ENCODE results near the gene SLC9A7.
A peak's percentile ranks its signal among the peaks of the same experiment; 100 is the strongest.

Gene SLC9A7

GRCh38 chrX:46630141-46630540 lies 128.8 kb downstream of the SLC9A7 start:
- TF ChIP-seq CTCF (IDR thresholded peaks at IDR 0.05; ENCODE audit: insufficient read depth, low read depth, low read length, missing control alignments), result no peak
- no peak overlapping the region for H3K4me3 ChIP-seq (ENCODE audit: low read depth, low read length)
- no peak for DNase-seq (ENCODE audit: low read depth)

- no peak overlapping the region for H3K4me3 ChIP-seq (ENCODE audit: low read depth, low read length)
- TF ChIP-seq CTCF (IDR thresholded peaks at IDR 0.05; ENCODE audit: insufficient read depth, low read depth, low read length, missing control alignments), result no peak
- peak; percentile 89 for DNase-seq (ENCODE audit: low read depth)
Measured at GRCh38 chrX:46628460-46629371, 130.2 kb downstream of the SLC9A7 start.

- H3K4me3 ChIP-seq (ENCODE audit: low read depth, low read length), result no peak overlapping the region
- TF ChIP-seq CTCF (IDR thresholded peaks at IDR 0.05; ENCODE audit: insufficient read depth, low read depth, low read length, missing control alignments), result no peak
- DNase-seq (ENCODE audit: low read depth), result peak; percentile 63
Measured at GRCh38 chrX:46627711-46628419, 131.1 kb downstream of the SLC9A7 start.

- no peak overlapping the region for H3K4me3 ChIP-seq (ENCODE audit: low read depth, low read length)
- TF ChIP-seq CTCF (IDR thresholded peaks at IDR 0.05; ENCODE audit: insufficient read depth, low read depth, low read length, missing control alignments), result no peak
- no peak for DNase-seq (ENCODE audit: low read depth)
Measured at GRCh38 chrX:46627062-46627461, 131.9 kb downstream of the SLC9A7 start.

GRCh38 chrX:46626566-46626965 lies 132.4 kb downstream of the SLC9A7 start:
- no peak overlapping the region for H3K4me3 ChIP-seq (ENCODE audit: low read depth, low read length)
- TF ChIP-seq CTCF (IDR thresholded peaks at IDR 0.05; ENCODE audit: insufficient read depth, low read depth, low read length, missing control alignments), result no peak
- DNase-seq (ENCODE audit: low read depth), result peak; percentile 74

GRCh38 chrX:46624090-46624786 lies 134.7 kb downstream of the SLC9A7 start:
- no peak overlapping the region for H3K4me3 ChIP-seq (ENCODE audit: low read depth, low read length)
- TF ChIP-seq CTCF (IDR thresholded peaks at IDR 0.05; ENCODE audit: insufficient read depth, low read depth, low read length, missing control alignments), result no peak
- no peak for DNase-seq (ENCODE audit: low read depth)
